ENCODE results near the gene FRMD3. TPM values are rescaled to one million over a fixed set of nuclear protein-coding genes. Genes with fewer than 3 reads are reported as not detected.
"Not testable (repeated sequence)": the region's sequence is repeated elsewhere in the genome, so short reads cannot be mapped to it uniquely, and the experiment has no call there.

Gene FRMD3
- total RNA-seq, 1 donor from 2014 or later, result 2.9 TPM

DNA sequence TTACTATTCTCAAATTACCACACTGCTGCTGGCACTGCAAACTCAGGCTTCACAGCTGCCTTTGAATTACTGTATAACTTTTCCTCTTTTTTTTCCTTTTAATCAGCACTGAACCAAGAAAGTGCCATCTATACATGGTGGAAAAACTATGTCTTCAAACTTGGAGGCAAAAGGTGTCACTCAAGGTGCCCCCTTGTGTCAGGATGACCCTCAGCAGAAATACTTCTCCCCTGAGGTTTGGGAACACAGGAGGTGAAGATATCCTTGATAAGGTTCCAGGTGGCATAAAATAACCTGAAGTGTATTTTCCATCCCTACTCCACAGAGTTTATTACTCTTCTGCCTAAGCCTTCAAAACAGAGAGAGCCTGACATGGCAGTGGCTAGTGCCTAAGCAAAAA, 14.5 kb downstream of the FRMD3 start:
- DNase-seq (ENCODE audit: low read depth), result no peak

DNA sequence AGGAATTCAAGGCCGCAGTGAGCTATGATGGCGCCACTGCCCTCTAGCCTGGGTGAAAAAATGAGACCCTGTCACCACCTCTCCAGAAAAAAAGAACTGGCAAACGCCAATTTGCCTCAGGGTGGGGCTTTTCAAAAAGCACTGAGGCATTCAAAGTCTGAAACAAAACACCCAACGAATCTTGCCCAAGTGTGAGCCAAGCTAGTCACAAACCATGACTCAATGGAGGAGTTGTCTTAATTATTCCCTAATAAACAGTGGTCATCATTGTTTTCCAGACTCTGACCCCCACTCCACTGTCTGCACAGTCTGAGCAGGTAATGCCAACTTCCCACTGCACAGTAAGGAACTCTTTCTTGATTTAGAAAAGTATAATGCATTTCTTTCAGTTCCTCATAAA, 16.8 kb downstream of the FRMD3 start:
- DNase-seq (ENCODE audit: low read depth), result no peak

DNA sequence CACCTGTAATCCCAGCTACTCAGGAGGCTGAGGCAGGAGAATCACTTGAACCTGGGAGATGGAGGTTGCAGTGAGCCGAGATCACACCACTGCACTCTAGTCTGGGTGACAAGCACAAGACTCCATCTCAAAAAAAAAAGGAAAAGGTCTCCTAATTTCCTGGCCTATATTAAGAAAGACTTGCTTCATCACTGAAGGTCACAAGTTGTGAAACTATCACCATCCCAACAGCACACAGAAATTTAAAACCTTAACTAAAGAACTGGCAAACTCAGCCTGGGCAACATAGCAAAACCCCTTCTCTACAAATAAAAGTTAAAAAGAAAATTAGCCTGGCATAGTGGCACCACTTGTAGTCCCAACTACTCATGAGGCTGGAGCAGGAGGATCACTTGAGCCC, 17.2 kb downstream of the FRMD3 start:
- no peak for DNase-seq (ENCODE audit: low read depth)

DNA sequence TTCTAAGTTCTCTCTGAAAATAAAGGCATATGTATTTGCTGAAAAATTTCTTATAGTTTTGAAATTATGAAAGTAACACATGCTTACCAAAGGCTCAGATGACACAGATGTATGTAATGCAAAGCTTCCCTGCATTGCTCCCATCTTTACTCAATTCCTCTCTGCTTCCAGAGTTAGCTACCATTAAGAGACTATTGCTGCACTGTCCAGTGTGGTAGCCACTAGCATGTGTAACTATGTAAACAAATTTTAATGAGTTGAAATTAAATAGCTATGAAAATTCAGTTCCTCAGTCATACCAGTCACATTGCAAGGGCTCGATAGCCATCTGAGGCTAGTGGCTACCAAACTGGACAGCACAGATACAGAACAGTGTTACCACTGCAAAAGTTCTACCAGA, 17.9 kb downstream of the FRMD3 start:
- DNase-seq (ENCODE audit: low read depth), result no peak

DNA sequence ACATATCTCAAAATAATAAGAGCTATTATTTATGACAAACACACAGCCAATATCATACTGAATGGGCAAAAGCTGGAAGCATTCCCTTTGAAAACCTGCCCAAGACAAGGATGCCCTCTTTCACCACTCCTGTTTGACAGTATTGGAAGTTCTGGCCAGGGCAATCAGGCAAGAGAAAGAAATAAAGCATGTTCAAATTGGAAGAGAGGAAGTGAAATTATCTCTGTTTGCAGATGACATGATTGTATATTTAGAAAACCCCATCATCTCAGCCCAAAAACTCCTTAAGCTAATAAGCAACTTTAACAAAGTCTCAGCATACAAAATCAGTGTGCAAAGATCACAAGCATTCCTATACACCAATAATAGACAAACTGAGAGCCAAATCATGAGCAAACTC, 20.2 kb downstream of the FRMD3 start:
- not testable (repeated sequence) for DNase-seq (ENCODE audit: low read depth)

DNA sequence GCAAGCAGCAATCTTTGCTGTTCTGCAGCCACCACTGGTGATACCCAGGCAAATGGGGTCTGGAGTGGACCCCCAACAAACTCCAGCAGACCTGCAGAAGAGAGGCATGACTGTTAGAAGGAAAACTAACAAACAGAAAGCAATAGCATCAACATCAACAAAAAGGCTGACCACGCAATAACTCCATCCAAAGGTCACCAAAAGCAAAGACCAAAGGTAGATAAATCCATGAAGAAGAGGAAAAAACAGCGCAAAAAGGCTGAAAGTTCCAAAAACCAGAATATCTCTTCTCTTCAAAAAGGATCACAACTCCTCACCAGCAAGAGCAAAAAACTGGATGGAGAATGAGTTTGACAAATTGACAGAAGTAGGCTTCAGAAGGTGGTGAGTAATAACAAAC, 23.4 kb downstream of the FRMD3 start:
- DNase-seq (ENCODE audit: low read depth), result no peak

DNA sequence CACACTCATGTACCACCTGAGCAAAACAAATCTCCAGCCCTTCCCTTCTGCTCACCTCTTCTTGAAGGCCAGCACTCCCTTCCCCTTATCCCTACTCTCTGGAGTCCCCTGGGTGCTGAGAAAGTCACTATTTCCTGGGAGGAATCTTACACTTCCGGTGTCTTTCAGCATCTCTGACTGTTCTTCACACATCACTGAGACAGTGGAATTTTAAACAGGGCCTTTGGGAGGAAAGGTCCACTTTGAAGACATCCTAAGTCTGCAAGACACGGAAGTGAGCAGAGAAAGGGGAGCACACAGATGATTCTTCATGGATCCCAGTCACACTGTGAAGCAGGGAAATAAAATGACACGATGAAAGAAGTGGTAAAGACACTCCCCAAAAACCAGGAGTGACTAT, 25.6 kb downstream of the FRMD3 start:
- no peak for DNase-seq (ENCODE audit: low read depth)

DNA sequence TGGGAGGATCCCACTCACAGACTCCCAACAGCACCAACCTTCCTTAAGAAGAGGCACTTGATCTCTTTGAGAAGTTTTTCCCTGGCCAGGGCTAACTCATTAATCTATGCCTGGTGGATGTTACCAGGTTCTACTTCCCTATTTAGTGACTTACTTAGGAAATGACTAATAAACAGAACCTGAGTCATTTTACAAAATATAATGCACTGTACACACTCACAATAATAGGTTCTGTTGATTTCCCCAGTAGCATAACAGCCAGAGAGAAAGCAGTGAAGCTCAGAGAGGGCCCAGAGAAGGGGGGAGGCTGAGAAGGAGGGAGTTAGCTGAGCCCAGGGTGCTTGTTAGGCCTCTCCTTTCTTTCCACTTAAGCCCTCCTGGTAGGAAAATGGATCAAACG, 27.1 kb downstream of the FRMD3 start:
- no peak for DNase-seq (ENCODE audit: low read depth)

DNA sequence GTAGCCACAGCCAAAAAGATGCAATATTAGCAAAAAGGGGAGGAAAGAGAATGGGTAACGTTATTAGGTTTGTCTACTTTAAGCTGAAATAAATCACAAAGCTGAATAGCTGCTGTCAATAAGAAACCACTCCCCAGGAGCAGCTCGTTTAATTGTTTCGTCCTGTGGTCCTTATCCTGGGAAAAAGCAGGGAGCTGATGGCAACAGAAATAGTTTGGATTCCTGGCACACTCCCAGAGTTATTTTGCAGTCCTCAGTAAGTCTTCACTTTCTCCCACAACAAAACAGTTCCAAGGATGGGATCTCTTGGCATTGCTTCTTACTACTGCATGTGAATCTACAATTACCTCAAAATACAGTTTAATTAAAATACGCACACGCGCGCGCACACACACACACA, 28.8 kb downstream of the FRMD3 start:
- DNase-seq (ENCODE audit: low read depth), result peak; percentile 83

DNA sequence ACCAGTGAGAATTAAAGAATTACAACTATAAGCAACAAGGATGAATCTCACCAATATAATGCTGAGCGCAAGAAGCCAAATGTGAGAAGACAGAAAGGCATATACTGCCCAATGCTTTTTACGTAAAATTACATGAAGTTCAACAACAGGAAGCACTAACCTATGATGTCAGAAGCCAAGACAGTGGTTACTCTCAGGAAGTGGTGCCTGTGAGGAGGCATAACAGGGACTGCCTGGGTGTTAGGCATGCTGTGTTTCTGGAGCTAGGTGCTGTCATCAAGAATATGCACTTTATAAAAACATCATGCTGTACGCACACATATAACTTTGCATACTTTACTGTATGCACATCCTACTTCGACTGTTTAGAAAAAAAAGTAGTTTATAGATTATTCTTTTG, 30.1 kb downstream of the FRMD3 start:
- no peak for DNase-seq (ENCODE audit: low read depth)

DNA sequence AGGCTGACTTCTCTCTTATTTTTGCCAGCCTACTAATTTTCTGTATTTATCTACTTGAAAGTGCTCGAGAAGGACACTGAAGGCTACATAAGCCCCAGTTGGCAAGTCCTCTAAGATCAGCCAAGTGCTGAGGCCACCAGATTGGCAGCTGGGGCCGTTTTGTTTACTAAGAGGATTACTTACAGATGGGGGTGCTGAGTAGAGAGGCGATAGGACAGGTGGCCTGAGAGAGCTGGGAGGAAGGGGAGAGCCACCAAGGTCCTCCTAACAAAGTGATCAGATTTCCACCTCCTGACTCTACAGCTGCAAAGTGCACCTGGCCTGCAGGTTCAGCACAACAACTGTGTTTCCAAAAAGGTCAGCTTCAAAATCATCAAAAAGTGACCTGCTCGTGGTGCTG, 32.9 kb downstream of the FRMD3 start:
- DNase-seq (ENCODE audit: low read depth), result peak; percentile 76

DNA sequence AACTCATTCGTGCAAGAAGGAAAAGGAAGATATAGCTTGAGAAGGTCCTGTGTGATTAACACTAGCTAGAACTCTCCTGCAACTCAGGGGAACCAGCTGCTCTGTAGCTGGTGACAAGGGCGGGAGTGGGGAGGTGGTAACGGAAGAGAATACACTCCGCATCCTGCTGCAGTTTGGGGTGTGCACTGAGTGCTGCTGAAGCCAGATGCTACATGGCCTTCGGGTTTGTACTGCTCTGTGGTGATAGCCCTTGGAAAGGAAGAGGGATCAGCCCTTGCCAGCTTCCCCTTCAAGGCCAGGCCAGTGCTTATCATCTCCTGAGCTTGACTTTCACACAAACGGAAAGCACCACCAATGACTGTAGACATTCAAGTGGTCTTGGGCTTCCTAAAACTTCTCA, 34.3 kb downstream of the FRMD3 start:
- no peak for DNase-seq (ENCODE audit: low read depth)

DNA sequence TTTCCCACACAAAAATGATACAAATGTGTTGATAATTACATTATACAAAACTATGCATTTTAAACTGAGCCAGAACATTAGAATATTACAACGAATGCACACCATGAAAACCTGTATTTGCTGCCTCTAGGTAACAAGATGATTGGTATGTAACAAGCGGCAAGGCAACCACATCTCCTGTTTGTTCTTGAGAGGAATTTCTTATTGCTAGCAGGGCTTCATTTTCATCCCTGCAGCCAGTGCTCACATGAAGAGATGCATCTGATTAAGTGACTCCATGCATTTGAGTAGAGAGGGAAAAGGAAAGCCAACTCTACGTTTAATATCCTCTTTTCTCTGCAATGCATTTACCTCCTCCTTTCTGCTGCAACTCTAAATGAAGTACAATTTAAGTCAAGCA, 36.6 kb downstream of the FRMD3 start:
- DNase-seq (ENCODE audit: low read depth), result no peak

DNA sequence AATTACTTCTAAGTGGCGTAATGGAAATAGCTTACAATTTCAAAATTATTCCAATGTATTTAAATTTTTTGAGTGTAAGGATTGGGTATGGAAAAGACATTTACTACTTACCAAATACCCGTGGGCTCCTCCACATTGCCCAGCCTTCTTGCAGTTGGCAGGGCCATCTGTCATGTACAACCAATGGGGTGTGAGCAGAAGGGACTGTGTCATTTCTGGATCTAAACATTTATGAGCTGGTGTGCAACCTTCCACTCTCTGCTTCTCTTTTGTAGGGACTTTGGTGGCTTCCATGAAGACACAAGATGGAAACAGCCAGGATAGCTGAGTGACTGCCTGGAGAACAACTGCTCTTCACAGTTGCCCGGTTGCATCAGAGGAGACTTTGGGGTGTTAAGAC, 40.8 kb downstream of the FRMD3 start:
- no peak for DNase-seq (ENCODE audit: low read depth)

DNA sequence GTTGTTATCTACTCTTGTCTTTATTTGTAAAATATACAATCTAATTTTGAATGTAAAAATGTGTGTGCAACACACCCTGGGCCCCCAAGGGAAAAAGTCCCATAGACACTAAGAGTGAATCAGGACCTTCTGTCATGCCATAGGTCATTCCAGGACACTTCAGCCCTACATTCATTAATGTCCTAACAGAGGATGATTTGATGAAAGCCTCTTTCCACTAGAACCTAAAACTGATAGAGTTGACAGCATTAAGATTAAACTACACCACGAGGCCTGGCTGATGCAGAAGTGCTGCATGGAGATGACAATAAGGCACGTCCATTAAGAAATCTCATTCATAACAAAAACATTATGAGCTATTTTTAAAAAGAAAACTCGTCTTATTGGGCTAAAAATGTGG, 46.2 kb downstream of the FRMD3 start:
- no peak for DNase-seq (ENCODE audit: low read depth)

DNA sequence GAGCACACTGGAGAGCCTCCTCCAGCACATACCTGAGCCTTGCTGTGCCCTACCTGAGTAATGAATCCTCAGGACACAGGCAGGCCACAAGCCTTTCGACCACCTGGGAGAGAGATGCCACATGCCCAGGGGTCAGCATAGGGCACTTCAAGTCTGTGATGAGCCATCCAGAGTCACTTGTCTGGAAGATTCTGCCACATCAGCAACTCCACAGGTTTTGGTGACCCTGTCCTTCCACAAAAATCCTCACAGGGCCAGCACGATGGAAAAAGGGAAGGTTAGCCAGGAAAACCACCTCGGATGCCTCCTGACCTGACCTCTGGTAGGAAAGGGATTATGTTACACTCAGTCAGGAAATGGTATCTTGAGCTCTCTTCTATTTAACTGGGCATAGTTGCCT, 46.8 kb downstream of the FRMD3 start:
- no peak for DNase-seq (ENCODE audit: low read depth)

DNA sequence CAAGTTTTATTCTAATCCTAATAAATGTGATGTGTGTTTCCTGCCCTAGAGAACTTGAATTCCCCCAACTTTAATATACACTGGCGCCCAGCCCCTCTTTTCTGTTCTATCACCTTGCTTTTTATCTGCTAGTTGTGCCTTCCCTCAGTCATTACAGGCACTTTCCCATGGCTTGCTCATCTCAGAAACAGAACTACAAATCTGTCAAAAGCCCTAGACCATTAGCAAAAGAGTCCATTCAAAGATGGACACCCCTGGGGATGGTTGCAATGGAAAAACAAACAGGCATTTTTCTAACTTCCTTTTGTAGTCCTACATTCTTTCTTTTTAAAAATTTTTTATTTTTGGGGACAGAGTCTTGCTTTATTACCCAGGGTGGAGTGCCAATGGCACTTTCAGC, 48.2 kb downstream of the FRMD3 start:
- no peak for DNase-seq (ENCODE audit: low read depth)

DNA sequence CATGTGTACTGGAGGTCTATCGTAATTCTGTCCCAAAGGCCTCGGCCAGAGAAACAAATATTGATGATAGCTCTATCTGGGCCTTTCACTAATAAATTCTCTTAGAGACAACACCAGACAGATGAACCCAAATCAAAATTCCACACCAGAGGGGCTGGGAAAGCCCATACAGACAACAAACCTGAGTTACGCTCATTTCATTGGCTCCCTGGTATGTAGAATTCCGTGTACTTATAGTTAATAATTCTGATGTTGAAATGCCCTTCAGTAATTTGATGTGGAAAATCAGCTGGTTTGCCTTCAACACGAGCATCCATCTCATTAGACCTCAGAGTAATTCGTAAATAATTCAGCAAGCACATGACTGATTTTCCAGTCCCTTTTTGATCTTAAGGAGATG, 53.2 kb downstream of the FRMD3 start:
- DNase-seq (ENCODE audit: low read depth), result no peak

DNA sequence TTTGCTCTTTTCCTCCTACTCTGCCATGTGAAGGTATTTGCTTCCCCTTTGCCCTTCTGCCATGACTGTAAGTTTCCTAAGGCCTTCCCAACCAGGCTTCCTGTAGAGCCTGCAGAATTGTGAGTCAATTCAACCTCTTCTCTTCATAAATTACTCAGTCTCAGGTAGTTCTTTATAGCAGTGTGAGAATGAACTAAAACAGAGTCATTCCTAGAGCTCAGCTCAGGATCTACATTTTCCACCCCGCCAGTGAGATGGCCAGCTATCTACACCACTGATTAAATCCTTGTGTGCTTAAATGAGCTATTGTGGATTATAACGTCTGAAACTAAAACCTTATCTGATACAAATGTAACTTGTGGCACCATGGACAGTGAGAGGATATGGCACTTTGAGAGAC, 55.0 kb downstream of the FRMD3 start:
- DNase-seq (ENCODE audit: low read depth), result no peak

DNA sequence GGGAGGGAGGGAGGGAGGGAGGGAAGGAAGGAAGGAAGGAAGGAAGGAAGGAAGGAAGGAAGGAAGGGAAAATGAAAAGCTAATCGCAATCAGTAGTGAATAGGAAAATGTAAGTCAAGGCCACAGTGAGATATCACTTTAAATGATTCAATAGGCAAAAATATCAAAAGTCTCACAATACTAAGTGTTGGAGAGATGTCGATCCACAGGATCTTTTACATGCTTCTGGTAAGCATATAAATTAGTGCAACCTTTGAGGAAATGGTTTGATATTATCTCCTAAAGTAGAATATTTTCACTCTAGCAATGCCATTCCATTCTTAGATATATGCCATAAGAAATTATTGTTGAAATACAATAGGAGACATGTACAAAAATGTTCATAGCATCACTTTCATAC, 58.4 kb downstream of the FRMD3 start:
- no peak for DNase-seq (ENCODE audit: low read depth)

DNA sequence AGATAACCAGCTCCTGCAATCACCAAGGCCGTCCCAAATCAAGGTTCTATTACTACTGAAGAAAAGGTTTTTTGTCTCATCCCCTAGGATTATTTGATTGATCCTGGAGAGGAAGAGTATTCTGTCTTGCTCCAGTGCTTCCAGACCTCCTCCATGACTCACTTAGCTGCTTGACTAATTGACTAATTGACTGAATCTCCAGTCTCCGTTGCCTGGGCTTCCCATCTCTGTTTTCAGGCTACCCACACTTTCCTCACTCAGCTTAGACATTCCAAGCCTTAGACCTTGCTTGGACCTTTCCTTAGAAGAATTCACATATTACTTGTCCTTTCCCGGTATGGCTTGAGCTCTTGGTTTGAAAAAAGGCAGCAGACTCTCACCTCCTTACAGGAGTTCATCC, 60.6 kb downstream of the FRMD3 start:
- no peak for DNase-seq (ENCODE audit: low read depth)

DNA sequence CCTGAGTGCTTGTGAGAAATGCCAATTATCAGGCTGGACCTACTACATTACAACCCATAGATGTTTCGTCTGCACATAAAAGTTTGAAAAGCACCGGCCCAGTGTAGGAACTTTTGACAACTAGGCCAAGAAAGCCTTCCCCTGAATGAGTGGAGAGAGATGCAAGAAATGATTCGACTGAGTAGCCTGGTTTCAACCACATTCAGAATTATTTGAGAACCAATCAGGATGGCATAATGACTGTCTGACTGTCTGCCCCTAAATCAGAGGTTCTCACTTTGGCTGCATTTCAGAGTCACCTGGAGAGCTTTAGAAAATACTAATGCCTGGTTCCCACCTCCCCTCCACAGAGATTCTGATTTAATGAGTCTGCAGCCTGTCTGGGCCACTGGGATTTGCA, 61.1 kb downstream of the FRMD3 start:
- DNase-seq (ENCODE audit: low read depth), result no peak

DNA sequence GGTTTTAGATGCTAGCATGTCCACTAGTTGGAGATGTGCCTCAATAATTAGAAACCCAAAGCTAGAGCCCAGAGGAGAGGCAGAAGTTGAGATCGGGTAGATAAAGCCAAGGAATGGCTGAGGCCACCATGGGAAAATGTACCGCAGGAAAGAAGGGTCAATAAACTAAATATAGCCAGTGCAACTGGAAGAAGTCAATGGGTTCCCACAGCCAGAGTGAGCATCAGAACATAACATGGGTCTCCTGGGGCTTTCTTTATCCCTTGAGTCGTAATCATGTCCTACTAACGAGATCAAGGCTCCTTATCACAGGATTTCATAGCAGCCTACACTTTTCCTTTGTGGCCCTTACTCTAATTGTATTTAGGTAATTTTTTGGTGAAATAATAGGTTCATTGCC, 61.7 kb downstream of the FRMD3 start:
- DNase-seq (ENCODE audit: low read depth), result no peak

DNA sequence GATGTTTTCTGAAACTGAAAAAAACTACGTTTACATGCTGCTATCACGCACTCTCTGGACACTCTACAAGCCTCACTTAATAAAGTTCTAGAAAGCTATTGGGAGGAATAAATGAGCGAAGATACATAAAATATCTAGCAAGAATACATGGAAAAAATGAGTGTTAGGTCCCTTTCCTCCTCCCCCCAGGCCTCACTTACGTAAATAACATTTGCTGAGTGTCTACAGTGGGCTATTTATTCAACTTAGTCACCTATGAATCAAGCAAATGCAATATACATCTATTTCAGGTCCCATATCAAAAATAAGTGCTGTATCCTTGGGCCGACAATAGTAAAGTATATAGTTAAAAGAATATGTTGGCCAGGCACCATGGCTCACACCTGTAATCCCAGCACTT, 62.5 kb downstream of the FRMD3 start:
- no peak for DNase-seq (ENCODE audit: low read depth)

DNA sequence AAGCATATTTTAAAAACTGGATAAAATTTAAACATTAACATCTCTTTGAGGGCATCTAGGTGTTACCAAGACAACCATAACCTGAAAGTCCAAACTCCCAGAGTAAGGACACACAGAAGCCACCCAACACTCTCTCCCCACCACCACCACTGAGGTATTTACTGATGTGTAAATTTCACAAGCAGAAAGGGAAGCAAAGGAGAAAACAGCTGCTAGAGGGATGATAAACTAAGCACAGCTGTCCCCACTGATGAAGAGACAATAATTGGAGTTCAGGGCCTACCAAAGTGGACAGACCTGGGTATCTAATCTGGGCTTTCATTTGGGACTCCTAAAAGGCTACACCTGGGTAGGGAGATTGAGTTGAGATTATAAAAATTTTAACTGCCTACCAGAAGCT, 63.6 kb downstream of the FRMD3 start:
- peak; percentile 22 for DNase-seq (ENCODE audit: low read depth)
